NCI-H2196 (cell line): ENCODE measurements around the gene PPHLN1.

ENCODE experiments used
- DNase-seq: peaks from one replicate; lab custom pipeline; 2025; ENCODE audit not compliant: unreplicated experiment; lab: John Stamatoyannopoulos, UW

PPHLN1 gene

GRCh38 chr12:42432517-42433140 is 106.7 kb downstream of the PPHLN1 start:
- DNase-seq: no peak

- DNase-seq: no peak
Measured at GRCh38 chr12:42440608-42441007, 114.6 kb downstream of the PPHLN1 start.

- no peak for DNase-seq
Measured at GRCh38 chr12:42442311-42442759, 116.4 kb downstream of the PPHLN1 start.

- DNase-seq: no peak
Measured at GRCh38 chr12:42442888-42443287, 116.9 kb downstream of the PPHLN1 start.

GRCh38 chr12:42444192-42444943 is 118.4 kb downstream of the PPHLN1 start:
- no peak for DNase-seq

GRCh38 chr12:42445891-42446290 is 119.9 kb downstream of the PPHLN1 start:
- no peak for DNase-seq

GRCh38 chr12:42446761-42447160 is 120.8 kb downstream of the PPHLN1 start:
- no peak for DNase-seq

GRCh38 chr12:42447371-42447786 is 121.4 kb downstream of the PPHLN1 start:
- DNase-seq: no peak

GRCh38 chr12:42448841-42449240 is 122.9 kb downstream of the PPHLN1 start:
- no peak for DNase-seq

GRCh38 chr12:42450248-42450647 is 124.3 kb downstream of the PPHLN1 start:
- DNase-seq: no peak

GRCh38 chr12:42458575-42458974 is 132.6 kb downstream of the PPHLN1 start:
- no peak for DNase-seq

GRCh38 chr12:42459336-42459847 is 133.4 kb downstream of the PPHLN1 start:
- DNase-seq: no peak

- no peak for DNase-seq
Measured at GRCh38 chr12:42462486-42462885, 136.5 kb downstream of the PPHLN1 start.

GRCh38 chr12:42463671-42464070 is 137.7 kb downstream of the PPHLN1 start:
- no peak for DNase-seq

- no peak for DNase-seq
Measured at GRCh38 chr12:42468341-42468821, 142.4 kb downstream of the PPHLN1 start.

GRCh38 chr12:42468921-42469320 is 143.0 kb downstream of the PPHLN1 start:
- no peak for DNase-seq

- no peak for DNase-seq
Measured at GRCh38 chr12:42469355-42470175, 143.6 kb downstream of the PPHLN1 start.

- no peak for DNase-seq
Measured at GRCh38 chr12:42472376-42472775, 146.4 kb downstream of the PPHLN1 start.

GRCh38 chr12:42473130-42473529 is 147.2 kb downstream of the PPHLN1 start:
- DNase-seq: no peak

GRCh38 chr12:42473561-42473960 is 147.6 kb downstream of the PPHLN1 start:
- DNase-seq: no peak

- no peak for DNase-seq
Measured at GRCh38 chr12:42474391-42474790, 148.4 kb downstream of the PPHLN1 start.
